Muscle layer of duodenum (tissue), 2 donors: ENCODE results near the gene MYRIP.
A peak's percentile ranks its signal among the peaks of the same experiment; 100 is the strongest.
"Not testable (repeated sequence)": the region's sequence is repeated elsewhere in the genome, so short reads cannot be mapped to it uniquely, and the experiment has no call there.

ENCODE experiments used
- H3K27ac ChIP-seq: one replicate; pipeline ENCODE4 v1.7.0; 2013; ENCODE audit warnings: mild to moderate bottlenecking, low read length
- H3K27me3 ChIP-seq: one replicate; pipeline ENCODE4 v1.7.0; 2013; ENCODE audit warnings: low read depth, mild to moderate bottlenecking, control low read depth, low read length
- H3K36me3 ChIP-seq, 2 donors: one replicate each; pipeline ENCODE4 v1.7.0; 2013; ENCODE audit warnings: low read length in 2 of 2, control low read depth in 1 of 2, mild to moderate bottlenecking in 1 of 2; ENCODE audit not compliant: insufficient read depth in 2 of 2, control insufficient read depth in 1 of 2
- H3K4me1 ChIP-seq, 2 donors: one replicate each; pipeline ENCODE4 v1.7.0; 2013; ENCODE audit warnings: low read length in 2 of 2, mild to moderate bottlenecking in 2 of 2, control low read depth in 1 of 2, moderate library complexity in 1 of 2; ENCODE audit not compliant: insufficient read depth in 2 of 2, control insufficient read depth in 1 of 2
- H3K4me3 ChIP-seq, 2 donors: one replicate each; pipeline ENCODE4 v1.7.0; 2013; ENCODE audit warnings: low read length in 2 of 2, low read depth in 1 of 2, mild to moderate bottlenecking in 1 of 2
- H3K9me3 ChIP-seq, 2 donors: one replicate each; pipeline ENCODE4 v1.7.0; 2013; ENCODE audit warnings: low read length in 2 of 2, control low read depth in 1 of 2, mild to moderate bottlenecking in 1 of 2; ENCODE audit not compliant: control insufficient read depth in 1 of 2
- donor health status: healthy.

The MYRIP gene

DNA sequence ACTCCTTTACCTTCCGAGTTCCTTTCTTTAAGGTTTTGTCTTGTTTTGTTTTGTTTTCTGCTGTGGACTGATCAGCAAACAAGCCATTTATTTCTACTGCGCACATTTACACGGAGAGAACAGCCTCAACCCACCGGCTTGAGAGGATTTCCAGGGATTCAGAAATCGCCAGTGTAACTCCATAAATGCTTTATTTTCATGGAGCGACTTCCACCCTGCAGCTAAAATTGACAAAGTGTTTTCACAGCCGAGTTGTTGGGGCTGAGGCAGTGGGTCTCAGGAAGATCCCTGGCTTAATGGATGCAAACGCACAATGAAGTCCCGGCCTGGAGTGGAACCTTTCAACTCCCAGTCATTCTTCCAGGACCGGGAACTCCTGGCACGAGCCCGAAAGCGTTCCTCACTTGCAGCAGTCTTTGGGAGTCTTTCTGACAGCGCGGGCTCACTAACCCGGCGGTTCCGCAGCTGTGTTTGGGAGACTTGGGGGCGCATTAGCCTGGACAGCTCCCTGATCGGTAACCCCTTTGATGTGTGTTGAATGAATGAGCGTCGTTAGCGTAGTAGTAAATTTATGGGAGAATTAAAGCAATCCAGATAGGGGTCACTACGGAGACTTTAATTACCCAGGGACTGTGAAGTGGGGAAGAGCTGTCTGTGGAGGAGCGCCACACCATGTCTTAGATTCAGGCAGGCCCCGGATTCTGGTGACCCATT, 785 bp upstream of the MYRIP start:
- Histone ChIP-seq H3K4me3 (peak overlapping the region; percentile 49 to 61), H3K27me3 (peaks cover 20% of the 10 kb centered on the region), H3K27ac (no peak overlapping the region), H3K9me3 (peaks cover 0 to 3% of the 10 kb centered on the region in 2 donors), H3K36me3 (no peaks in the 10 kb centered on the region), H3K4me1 (peaks cover 0 to 23% of the 10 kb centered on the region in 2 donors)

DNA sequence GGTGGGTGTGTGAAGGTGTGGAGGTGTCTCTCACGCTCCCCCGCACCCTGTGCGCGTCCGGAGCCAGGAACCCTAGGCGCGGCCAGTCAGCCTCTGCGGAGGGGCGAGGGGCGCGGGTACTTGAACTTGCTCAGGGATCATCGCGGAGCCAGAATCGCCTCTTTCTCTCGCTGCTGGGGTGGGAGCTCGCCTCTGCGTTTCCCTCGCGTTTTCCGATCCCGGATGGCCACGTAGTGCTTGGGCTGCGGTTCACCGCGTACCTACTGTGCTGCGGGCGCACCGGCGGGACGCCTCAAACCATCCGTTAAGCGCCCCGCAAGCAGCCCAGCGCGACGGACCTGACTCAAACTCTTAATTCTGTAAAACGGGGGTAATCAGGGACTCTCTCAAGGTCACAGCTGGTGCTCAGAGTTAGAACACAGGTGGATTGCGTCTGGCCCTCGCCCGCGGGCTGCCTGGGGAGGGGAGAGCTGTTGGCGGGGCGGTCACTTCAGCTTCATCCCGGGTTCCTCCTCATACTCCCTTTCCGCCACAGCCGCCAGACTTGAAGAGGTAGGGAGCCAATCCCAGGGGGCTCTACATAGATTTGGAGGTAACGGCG, 686 bp downstream of the MYRIP start:
- H3K27me3 ChIP-seq = peaks cover 20% of the 10 kb centered on the region
- H3K36me3 ChIP-seq = no peaks in the 10 kb centered on the region
- no peaks in the 10 kb centered on the region for H3K9me3 ChIP-seq
- H3K4me3 ChIP-seq = peak overlapping the region; percentile 57 to 77
- no peak overlapping the region for H3K27ac ChIP-seq
- peaks cover 0 to 23% of the 10 kb centered on the region in 2 donors for H3K4me1 ChIP-seq

DNA sequence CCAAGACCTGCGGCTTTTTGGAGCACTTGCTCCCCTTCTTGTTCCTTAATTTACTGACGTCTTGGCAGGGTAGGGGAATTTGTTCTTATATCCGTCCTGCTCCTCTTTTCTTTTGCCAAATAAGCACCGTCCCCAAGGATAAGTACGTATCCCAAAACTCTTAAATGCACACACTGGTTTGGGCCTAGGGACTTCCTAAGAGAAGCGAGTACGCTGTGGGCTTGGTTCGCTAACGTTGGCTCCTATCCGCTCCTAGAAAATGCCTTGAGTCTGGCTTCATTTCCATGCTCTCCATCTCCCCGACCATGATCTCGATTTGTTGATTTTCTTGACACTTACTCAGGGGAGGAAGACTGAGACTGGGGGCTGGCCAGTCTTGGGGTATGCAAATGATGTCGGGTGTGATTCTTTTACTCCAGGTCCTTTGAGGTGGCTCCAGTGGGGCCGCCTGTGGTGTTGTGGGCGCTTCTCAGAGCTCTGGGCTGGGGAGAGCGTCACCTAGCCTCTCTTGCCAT, 1.3 kb downstream of the MYRIP start:
- H3K4me3 ChIP-seq = peak overlapping the region; percentile 57 to 77
- H3K27ac ChIP-seq = no peak overlapping the region

DNA sequence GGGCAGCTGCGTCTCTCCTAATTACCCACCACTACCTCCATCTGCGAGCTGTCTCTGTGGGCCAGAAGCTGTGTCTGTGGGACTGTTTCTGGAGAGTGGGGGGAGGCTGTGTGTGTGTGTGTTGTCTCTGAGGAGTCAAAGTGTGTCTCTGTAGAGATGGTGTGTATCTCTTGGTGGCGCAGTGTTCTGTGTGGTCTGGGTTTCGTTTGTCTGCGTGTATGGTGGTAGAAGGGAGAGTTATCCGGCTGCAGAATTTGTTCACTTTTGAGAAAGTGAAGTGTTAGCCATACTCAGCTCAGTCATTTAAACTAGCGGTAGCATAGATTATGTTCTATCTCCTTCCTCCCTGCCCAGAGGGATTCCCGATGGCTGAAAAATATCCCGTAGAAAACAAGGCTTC, 2.2 kb downstream of the MYRIP start:
- no peak overlapping the region for H3K27ac ChIP-seq
- no peaks in the 10 kb centered on the region for H3K9me3 ChIP-seq
- H3K36me3 ChIP-seq = no peaks in the 10 kb centered on the region
- peaks cover 20% of the 10 kb centered on the region for H3K27me3 ChIP-seq
- peaks cover 0 to 23% of the 10 kb centered on the region in 2 donors for H3K4me1 ChIP-seq
- H3K4me3 ChIP-seq = no peak overlapping the region

More for the DNA sequence above, 1.3 kb downstream of the MYRIP start:
- Histone ChIP-seq H3K4me1 (peaks cover 0 to 23% of the 10 kb centered on the region in 2 donors), H3K9me3 (no peaks in the 10 kb centered on the region), H3K27me3 (peaks cover 20% of the 10 kb centered on the region), H3K36me3 (no peaks in the 10 kb centered on the region)

DNA sequence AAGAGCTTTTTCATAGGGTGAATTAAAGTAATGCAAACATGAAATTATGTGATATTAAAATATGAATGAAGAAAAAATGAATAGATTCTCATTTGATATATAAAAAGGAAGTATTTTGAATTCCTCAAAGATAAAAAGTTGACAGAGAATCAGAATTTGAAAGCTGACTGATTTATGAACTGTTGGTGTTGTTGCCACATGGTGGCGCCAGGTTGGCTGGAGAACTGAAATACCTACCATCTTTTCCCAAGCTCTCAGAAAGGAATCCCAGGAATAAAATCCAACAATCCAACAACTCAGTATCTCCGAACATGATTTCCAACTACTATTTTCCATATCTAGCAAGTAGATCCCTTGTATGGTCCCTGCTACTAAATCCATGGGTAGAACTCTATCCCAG, 3.1 kb downstream of the MYRIP start:
- Histone ChIP-seq H3K4me3 (no peak overlapping the region), H3K27me3 (peaks cover 20% of the 10 kb centered on the region), H3K36me3 (no peaks in the 10 kb centered on the region), H3K4me1 (peaks cover 0 to 23% of the 10 kb centered on the region in 2 donors), H3K27ac (no peak overlapping the region), H3K9me3 (no peaks in the 10 kb centered on the region)

DNA sequence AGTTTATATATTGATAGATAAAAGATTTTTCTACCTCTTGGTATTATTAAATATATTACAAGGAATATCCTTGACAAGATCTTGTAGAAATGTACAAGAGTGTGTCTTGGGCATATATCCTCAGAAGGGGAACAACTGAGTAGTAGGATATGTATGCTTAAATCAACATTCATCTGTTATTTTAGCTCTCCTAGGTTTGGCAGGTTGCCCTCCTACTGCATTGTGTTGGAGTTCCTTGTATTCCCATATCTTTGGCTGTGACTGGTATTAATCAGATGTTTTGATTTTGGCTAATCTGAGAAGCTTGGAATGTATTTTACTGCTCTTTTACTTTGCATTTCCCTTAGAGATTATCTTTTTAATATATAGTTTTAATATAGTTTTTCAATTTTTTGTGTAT, 4.6 kb downstream of the MYRIP start:
- H3K27ac ChIP-seq = no peak overlapping the region
- no peaks in the 10 kb centered on the region for H3K36me3 ChIP-seq
- H3K4me3 ChIP-seq = no peak overlapping the region
- H3K4me1 ChIP-seq = peaks cover 0 to 16% of the 10 kb centered on the region in 2 donors
- H3K27me3 ChIP-seq = peaks cover 20% of the 10 kb centered on the region
- H3K9me3 ChIP-seq = no peaks in the 10 kb centered on the region

DNA sequence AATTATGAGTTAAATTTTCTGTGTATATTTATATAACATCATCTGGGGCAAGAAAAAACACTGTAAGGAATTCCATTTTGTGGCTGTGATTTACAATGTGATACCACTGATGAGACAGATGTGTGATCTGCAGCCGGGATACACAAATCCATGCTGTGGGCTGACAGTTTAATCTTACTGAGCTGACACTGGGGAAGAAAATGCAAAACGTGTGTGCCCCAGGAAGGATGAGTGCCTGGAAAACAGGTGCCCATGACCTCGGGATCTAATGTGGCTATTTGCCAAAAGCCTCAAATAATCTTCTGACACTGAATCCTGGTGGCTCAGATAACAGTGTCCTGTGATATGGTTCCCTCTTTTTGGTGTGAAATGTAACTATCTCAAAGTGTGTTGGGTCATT, 10.5 kb downstream of the MYRIP start:
- no peaks in the 10 kb centered on the region for H3K27me3 ChIP-seq
- no peaks in the 10 kb centered on the region for H3K36me3 ChIP-seq
- H3K4me3 ChIP-seq = no peak overlapping the region
- H3K4me1 ChIP-seq = no peaks in the 10 kb centered on the region
- H3K27ac ChIP-seq = no peak overlapping the region
- H3K9me3 ChIP-seq = no peaks in the 10 kb centered on the region

DNA sequence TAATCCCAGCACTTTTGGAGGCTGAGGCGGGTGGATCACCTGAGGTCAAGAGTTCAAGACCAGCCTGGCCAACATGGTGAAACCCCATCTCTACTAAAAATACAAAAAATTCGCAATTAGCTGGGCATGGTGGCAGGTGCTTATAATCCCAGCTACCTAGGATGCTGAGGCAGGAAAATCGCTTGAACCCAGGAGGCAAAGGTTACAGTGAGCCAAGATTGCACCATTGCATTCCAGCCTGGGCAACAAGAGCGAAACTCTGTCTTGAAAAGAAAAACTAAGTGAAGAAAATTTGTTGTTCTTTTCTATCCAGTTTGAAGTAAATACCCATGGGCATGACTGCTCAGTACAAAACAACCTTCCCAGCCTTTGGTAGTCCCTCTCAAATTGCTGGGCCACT, 24.4 kb downstream of the MYRIP start:
- not testable (repeated sequence) for H3K27me3 ChIP-seq, H3K4me1 ChIP-seq, H3K4me3 ChIP-seq, H3K36me3 ChIP-seq, H3K27ac ChIP-seq, H3K9me3 ChIP-seq

DNA sequence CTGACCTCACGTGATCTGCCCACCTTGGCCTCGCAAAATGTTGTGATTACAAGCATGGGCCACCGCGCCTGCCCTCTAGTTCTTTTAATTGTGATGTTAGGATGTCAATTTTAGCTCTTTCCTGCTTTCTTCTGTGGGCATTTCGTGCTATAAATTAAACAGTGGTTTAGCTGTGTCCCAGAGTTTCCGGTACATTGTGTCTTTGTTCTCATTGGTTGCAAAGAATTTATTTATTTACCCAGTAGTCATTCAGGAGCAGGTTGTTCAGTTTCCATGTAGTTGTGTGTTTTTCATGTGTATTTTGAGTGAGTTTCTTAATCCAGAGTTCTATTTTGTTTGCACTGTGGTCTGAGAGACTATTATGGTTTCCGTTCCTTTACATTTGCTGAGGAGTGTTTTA, 30.1 kb downstream of the MYRIP start:
- H3K27me3 ChIP-seq = no peaks in the 10 kb centered on the region
- H3K9me3 ChIP-seq = peaks cover 0 to 2% of the 10 kb centered on the region in 2 donors
- no peaks in the 10 kb centered on the region for H3K4me1 ChIP-seq
- H3K4me3 ChIP-seq = no peak overlapping the region
- H3K27ac ChIP-seq = no peak overlapping the region
- H3K36me3 ChIP-seq = no peaks in the 10 kb centered on the region

DNA sequence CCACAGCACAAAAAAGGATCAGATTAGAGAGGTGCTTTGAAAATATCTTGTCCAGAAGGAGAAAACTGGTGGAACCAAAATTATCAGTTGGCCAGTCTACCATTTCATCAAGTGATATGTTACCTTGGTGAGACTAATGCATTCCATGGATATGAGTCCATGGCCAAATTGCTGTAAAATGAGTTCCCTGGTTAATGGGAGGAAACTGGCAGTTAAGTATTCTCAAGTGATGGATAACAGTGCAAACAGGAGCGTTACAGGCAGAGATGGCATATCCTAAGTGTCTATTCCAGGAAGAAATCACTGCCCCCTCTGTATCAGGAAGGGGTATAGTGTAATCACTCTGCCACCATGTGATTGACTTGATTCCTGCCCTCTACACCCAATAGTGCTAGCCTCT, 34.0 kb downstream of the MYRIP start:
- Histone ChIP-seq H3K27ac (no peak overlapping the region), H3K9me3 (no peaks in the 10 kb centered on the region), H3K4me1 (no peaks in the 10 kb centered on the region), H3K4me3 (no peak overlapping the region), H3K36me3 (no peaks in the 10 kb centered on the region), H3K27me3 (no peaks in the 10 kb centered on the region)

DNA sequence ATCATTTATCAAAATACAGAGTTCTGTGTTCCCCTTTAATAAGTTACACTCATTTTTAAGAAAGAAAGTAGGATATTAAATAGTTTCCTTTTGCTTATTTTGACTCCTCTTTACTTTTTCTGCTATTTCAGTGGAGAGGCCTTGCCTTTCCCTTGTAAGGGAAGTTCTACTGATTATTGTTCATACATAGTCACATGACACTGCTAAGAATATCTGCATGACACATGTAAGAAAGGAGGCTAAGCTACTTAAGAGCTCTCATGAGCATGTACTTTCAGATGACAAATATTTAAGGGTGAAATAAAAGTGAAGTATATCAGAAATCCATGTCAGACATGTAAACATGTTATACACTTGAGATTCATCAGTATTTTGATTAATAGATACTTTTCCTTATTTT, 39.0 kb downstream of the MYRIP start:
- H3K36me3 ChIP-seq = no peaks in the 10 kb centered on the region
- H3K4me3 ChIP-seq = no peak overlapping the region
- H3K27ac ChIP-seq = no peak overlapping the region
- no peaks in the 10 kb centered on the region for H3K9me3 ChIP-seq
- no peaks in the 10 kb centered on the region for H3K27me3 ChIP-seq
- no peaks in the 10 kb centered on the region for H3K4me1 ChIP-seq
